Eye (tissue), 1 donor: ENCODE data around the gene WASF2.
"Not testable (repeated sequence)": the region's sequence is repeated elsewhere in the genome, so short reads cannot be mapped to it uniquely, and the experiment has no call there.

Experiments
- DNase-seq: peaks from one replicate; pipeline ENCODE4 v3.0.0-alpha.2; 2015

WASF2 gene

GRCh38 chr1:27521336-27521831 lies 31.4 kb upstream of the WASF2 start:
- no peak for DNase-seq

GRCh38 chr1:27520651-27521050 lies 30.7 kb upstream of the WASF2 start:
- DNase-seq, result peak; percentile 45

GRCh38 chr1:27519331-27520258 lies 29.6 kb upstream of the WASF2 start:
- DNase-seq, result peak; percentile 90

GRCh38 chr1:27518808-27519207 lies 28.8 kb upstream of the WASF2 start:
- no peak for DNase-seq

DNA sequence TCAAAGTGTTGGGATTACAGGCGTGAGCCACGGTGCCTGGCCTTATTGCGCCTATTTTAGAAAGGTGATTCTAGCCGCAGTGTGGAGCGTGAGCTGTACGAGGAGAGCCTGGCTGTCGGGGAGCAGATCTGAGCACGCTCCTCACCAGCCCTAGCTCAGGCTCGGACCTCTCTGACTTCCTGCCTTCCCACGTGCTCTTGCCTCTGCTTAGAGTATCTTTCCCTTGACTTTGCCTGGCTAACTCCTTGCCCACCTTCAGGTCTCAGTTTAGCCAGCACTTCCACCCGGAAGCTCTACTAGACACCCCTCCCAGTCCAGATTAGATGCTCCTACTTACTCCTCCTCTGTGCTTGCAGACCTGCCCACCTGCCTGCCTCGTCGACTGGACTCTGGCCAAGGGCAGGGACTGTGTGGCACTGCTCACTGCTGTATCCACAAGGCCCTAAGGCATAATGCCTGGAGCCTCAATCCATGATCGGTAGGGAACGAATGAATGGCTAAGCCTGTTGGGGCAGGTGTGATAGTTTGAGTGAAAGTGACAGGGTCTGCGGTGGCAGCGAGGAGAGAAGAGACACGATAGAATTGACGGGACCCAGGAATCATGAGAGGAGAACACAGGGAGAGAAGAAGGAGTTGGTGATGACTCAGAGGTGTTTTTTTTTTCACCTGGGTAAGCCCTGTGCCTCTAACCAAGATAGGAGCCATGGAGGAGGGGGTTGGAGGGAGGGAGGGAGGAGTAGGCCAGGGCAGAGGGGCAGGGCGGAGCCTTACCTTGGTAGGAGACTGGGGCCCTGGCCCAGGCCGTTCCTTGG lies 28.1 kb upstream of the WASF2 start:
- DNase-seq, result peak; percentile 25

GRCh38 chr1:27517301-27517700 lies 27.3 kb upstream of the WASF2 start:
- DNase-seq, result no peak

DNA sequence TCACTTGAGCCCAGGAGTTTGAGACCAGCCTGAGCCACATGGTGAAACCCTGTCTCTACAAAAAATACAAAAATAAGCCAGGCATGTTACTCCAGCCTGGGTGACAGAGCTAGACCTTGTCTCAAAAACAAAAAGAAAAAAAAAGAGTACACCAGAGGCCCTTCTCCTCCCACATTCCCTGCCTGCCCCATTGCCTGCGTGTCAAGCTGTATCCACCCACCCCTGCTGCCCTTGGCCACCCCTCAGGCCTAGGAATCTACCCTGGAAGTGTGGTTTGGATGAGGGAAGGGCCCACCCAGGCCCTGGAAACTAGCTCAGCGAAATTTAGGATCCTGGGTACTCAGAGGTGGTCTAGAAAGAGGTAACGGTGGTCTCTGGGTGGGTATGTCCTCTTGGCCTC lies 25.7 kb upstream of the WASF2 start:
- DNase-seq, result no peak

DNA sequence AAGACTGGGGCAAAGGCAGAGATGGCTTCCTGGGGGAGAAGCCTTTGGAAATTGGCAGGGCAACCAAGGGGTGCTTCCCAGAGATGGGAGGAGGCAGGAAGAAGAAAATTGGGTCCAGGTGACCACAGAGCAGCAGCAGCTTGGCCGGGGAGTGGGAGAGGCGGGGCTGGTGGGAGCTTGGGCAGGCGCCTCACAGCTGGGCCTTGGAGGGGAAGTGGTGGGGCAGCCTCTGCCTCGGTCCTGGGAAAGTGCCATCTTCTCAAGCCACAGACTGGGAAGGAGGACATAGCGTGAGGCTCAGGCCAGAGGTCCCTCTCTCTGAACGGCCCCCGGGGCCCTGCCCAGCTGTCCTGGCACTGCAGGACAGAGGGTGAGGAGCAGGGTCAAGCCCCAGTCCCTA lies 24.0 kb upstream of the WASF2 start:
- DNase-seq, result no peak

DNA sequence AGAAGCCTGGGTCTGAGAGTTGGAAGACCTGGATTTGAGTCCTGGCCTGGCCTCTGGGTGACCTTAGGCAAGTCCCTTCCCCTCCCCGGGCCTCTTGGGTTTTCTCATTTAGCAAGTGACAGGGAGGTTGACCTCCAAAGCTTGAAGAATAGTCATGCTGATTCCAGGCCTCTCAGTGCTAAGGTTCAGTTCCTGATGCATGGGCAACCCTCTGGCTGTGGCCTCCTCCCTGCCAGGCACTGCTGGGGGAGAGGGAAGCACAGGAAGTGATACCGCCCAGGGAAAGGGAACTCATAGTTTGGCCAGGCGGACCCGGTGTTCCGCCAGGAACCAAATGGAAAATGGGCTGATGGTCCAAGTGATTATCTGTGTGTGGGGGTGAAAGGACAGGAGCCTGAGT lies 23.6 kb upstream of the WASF2 start:
- no peak for DNase-seq

DNA sequence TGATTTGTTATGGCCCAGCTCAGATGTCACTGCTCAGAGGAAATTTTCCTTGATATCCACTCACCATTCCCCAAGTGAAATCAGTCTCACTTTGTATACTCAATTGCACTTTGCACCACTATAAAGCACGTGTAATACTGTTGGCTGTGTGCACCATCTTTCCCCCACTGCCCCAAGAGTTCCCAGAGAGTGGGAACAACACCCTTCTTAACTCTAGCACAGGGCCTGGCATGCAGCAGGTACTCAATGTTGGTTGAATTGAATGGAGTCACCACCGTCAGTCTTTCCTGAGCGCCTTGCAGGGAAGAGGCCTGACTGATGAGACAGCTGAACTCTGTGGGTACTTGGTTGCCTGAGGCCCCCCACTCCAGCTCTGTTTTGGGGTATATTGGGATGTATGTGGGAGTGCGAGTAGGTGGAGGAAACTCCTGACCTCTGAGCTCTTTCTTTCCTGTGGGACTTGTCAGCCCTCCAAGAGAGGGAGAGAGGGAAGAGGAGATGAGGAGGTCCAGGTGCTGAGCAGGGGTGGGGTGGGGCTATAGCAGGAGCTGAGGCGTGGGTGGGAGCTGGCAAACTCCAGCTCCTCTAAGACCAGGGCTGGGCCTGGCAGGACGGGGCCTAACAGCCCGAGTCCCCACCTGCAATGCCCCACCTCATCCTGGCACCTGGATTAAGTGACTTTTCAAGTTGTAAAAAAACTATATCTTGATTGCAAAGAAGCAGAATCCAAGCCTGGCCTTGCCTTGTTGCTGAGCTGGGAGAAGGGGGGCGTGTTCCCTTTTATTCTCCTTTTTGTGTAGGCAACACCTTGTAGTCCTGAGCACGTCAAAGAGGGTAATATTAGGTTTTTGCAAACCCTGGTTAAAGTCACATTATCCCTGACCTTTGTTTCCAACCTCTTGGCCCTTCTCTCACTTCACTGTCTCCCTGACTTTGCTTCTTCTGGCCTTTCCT lies 19.4 kb upstream of the WASF2 start:
- DNase-seq, result no peak

DNA sequence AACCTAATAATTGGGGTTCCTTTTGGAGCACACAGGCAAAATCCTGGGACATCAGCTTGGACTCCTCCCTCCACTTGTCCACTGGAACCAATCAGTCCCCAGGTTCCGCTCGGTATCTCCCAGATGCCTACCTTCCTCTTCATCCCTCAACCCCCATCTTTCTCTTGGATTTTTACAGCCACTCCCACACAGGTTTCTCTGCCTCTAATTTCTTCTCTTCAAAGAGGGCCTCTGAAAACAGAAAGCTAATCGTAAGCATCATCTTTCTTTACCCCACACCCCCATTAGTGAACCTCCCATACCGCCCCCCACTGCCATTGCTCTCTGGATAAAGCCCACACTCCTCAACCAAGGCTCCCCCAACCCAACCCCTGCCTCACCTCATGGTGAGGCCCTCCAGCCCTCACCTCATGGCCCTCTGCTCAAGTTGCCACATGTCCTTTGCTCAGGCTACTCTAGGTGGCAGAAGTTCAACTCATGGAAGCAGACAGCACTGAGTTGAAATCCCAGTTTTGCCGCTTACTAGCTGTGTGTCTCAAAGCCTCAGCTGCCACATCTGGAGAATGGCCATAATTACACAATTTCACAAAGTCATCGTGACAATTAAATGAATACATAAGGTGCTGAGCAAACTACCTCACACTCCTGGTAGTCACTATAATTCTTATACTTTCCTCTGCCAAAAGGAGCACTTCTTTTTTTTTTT lies 18.1 kb upstream of the WASF2 start:
- no peak for DNase-seq

DNA sequence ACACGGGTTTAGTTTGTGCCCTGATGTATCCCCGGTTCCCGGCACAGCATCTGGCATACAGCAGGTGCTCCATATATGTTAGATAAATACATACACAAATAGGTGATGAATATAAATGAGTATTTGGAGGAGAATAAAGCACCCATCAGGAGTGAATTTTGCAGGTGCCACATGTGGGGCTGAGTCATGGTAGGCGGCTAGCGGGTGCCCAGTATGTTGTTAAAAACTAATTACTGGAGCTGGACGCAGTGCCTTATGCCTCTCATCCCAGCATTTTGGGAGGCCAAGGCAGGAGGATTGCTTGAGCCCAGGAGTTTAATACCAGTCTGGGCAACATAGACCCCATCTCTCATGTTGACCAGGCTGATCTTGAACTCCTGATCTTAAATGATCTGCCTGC lies 16.7 kb upstream of the WASF2 start:
- DNase-seq, result no peak

DNA sequence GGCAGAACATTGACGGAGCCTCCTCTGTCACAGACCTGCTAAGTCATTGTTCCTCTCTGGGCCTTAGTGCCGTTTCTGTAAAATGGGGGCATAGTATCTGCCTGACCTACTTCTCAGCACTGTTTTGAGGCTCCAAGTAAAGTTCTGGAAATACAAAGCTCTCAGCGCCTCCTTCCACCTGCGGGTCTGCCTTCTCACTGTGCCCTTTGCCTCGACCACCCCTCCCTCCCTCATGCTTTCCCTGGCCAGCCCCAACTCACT lies 15.4 kb upstream of the WASF2 start:
- DNase-seq, result no peak

DNA sequence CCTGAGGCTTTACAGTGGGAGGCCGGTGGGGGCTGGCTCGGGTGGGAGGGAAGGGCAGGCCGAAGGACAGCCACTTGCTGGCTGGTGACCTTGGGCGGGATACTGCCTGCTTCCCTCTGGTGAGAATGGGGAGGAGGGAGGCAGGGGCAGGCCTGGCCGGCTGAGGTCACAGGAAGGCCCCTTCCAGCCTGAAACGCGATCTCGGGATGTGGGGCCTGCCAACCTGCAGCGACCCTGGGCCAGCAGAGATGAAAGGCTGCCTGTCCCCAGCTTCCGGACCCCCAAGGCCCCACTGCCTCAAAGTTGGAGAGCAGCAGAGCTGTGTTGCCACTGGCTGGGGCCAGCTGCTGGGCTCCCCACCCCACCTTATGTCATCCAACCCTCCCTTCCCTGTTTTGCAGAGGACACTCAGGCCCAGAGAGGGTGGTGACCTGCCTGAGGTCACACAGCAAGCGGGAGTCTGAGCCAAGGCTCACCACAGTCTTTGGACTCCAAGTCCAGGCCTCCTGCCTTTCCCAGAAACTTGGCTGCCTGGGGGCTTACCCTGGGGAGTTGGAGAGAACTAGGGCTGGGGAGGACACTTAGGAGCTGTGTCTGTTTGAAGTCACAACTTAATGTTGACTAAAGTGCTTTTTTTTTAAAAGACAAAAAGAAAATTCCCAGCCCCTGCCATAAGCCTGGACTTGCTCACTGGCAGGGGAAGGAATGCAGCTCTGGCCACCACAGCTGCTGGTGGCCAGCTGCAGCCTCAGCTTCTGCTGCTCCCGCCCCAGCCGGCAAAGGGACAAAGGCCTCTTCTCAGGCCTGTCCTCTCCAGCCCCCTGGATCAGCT lies 14.8 kb upstream of the WASF2 start:
- DNase-seq, result peak; percentile 77

DNA sequence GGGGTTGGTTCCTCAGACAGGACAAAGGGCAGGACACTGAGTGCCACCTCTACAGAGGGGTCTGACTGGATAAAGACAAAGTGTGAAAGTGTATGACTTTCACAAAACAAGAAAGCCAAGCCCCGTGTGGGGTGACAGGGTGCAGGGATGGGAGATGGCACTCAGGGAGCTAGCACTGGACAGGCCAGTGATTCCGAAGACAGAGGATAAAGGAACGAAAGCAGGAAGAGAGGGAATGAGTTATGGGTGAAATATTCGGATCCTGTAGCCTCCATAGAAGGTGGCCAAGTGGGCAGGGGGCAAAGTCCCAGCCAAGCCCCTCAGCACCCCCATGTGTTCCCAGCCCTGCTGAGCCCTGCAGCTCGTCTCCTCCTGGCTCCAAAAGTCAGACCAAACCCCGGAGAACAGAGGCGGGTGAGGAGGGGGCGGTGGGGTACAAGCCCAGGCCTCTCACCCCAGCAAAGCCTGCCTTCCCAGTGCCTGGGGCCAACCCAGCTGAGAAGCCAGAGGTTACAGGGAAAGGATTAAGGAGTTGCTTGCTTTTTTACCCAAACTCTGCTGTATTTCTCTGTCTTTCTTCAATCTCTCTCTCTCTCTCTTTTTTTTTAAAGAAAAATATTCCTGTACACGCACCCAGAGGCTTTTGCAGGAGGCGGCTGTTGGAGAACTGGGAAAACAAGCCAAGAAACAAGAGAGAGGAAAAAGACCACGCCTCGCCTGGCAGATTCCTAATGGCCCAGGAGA lies 14.0 kb upstream of the WASF2 start:
- DNase-seq, result peak; percentile 87

GRCh38 chr1:27503033-27503432 lies 13.1 kb upstream of the WASF2 start:
- DNase-seq, result no peak

- DNase-seq, result not testable (repeated sequence)
These were observed 11.2 kb upstream of the WASF2 start for GRCh38 chr1:27501159-27501558.

DNA sequence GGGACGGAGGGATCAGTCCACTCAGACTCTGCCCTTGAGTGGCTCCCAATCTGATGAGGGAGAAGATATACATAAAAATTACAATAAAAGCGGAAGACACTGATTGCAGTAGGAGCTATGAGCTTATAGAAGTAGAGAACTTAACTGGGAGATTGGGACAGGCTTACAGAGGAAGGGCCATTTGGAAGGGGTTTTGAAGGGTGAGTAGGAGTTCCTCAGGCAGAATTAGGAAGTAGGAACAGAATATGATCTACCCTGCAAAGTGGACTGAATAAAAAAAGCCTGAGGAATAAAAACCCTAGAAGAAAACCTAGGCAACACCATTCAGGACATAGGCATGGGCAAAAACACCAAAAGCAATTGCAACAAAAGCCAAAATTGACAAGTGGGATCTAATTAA lies 9.2 kb upstream of the WASF2 start:
- no peak for DNase-seq

GRCh38 chr1:27496604-27497155 lies 6.7 kb upstream of the WASF2 start:
- peak; percentile 87 for DNase-seq

- no peak for DNase-seq
These were observed 2.8 kb upstream of the WASF2 start for GRCh38 chr1:27492796-27493195.
